SH-SY5Y (cell line): ENCODE results near the gene LRP2.

Experiments used
- GATA2 ChIP-seq: IDR thresholded peaks from 2 replicates; pipeline ENCODE4 v1.6.1; 2011; ENCODE audit warnings: mild to moderate bottlenecking, low read depth, low read length
- GATA3 ChIP-seq: IDR thresholded peaks from 2 replicates; pipeline ENCODE4 v1.6.1; 2011; ENCODE audit warnings: low read depth, mild to moderate bottlenecking, low read length, moderate library complexity

DNA sequence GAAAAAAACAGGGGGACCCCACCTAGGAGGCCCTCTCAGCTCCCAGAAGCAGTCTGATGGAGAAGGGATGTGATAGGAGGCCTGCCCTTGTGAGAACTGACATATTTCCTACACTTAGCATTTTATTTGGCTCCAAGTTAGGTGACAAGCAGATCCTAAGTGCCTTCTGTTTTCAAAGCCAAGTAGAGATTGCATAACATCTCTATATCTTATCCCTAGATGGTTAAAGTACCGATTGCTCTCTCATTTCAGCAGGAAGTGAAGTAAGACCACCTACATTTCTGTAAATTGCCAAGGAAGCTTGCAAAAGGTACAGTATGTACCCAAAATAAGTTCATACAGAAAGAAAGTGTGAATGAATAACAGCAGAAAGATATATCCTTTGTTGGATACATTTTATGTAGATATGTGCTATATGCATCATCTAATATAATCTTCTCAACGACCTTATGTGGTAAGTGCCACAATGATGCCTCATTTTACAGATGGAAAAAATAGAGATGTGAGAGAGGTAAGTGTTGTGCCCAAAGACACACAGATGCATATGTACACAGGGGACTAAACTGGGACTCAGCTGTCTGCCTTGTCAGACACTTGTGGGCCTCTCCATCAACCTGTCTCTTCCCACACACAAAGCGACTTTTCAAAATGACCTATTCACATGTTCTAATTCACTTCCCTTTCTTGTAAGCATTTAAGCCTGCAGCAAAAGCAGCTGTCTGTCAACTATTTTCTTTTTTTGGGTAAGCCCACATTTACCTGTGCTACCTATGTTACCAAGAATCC lies 254.0 kb downstream of the LRP2 start:
- TF ChIP-seq GATA2 (no peak), GATA3 (no peak)
